K562 (cell line): ENCODE results near the gene STK16. TPM values are rescaled to one million over a fixed set of nuclear protein-coding genes. Genes with fewer than 3 reads are reported as not detected.

Source experiments
- CHD2 ChIP-seq: IDR thresholded peaks from 2 replicates; pipeline ENCODE4 v1.6.1; 2011; ENCODE audit warnings: low read depth, low read length
- GTF2E2 ChIP-seq: fragments of 200-800 bp; sonication (Bioruptor generic); IDR thresholded peaks from 2 replicates; pipeline ENCODE4 v1.6.1; 2016; ENCODE audit warnings: missing genetic modification characterization, missing compliant biosample characterization
- NRF1 ChIP-seq, 2 experiments: fragments of 450-650 bp; IDR thresholded peaks in 1 of 2; conservative IDR thresholded peaks in 1 of 2; 2 replicates each; pipeline ENCODE4 v1.6.1; 2014; ENCODE audit warnings: mild to moderate bottlenecking in 2 of 2
- PML ChIP-seq: IDR thresholded peaks from 2 replicates; pipeline ENCODE4 v1.6.1; 2012; ENCODE audit warnings: low read length, inconsistent platforms
- POLR2AphosphoS2 ChIP-seq: IDR thresholded peaks from 2 replicates; pipeline ENCODE4 v1.6.1; 2012; ENCODE audit warnings: low read length, improper control_type of control experiment
- POLR2G ChIP-seq: fragments of 200-400 bp; formaldehyde crosslinking; IDR thresholded peaks from 2 replicates; pipeline ENCODE4 v1.6.1; 2017; ENCODE audit warnings: low read depth, mild to moderate bottlenecking, antibody characterized with exemption, low read length, moderate library complexity
- SUPT5H ChIP-seq: fragments of 450-650 bp; IDR thresholded peaks from 2 replicates; pipeline ENCODE4 v1.6.1; 2016
- TBL1XR1 ChIP-seq, 2 experiments: IDR thresholded peaks; 2 replicates each; pipeline ENCODE4 v1.6.1; 2012; ENCODE audit warnings: improper control_type of control experiment in 2 of 2, low read length in 2 of 2, mild to moderate bottlenecking in 1 of 2
- UBTF ChIP-seq, 2 experiments: IDR thresholded peaks; 2 replicates each; pipeline ENCODE4 v1.6.1; 2012; ENCODE audit warnings: improper control_type of control experiment in 2 of 2, low read depth in 2 of 2, low read length in 2 of 2, borderline replicate concordance in 1 of 2
- polyA plus RNA-seq, 8 experiments: library from polyadenylated mRNA; depleted of rRNA in 4 of 8; stranded (reverse) in 5 of 8; unstranded in 3 of 8; fragments of >200 nt; fragmentation: Nextera tagmentation in 2 of 8; fragmentation: Illumina TruSeq in 1 of 8; extraction: Ambion mirVana in 2 of 8; extraction: Trizol in 1 of 8; gene quantifications; 2 replicates each; pipeline versions ENCODE4 v1.2.1 to v1.2.3, GENCODE V29; 2011 to 2014; ENCODE audit warnings: inconsistent platforms in 1 of 8, missing spikeins in 1 of 8
- total RNA-seq, 7 experiments: library from RNA; depleted of rRNA in 6 of 7; stranded (reverse); fragments of >200 nt in 6 of 7; fragmentation: Illumina TruSeq in 2 of 7; extraction: Trizol in 2 of 7; gene quantifications; 2 replicates each; pipeline versions ENCODE4 v1.2.1 to v1.2.3, GENCODE V29; 2011 to 2021; ENCODE audit warnings: low replicate concordance in 1 of 7
- TF ChIP-seq, protein P1 (sequence below), 2 experiments: fragments of 450-650 bp; formaldehyde crosslinking in 1 of 2; IDR thresholded peaks; 2 replicates each; pipeline versions ENCODE4 v1.4.0 to v1.6.1; 2014 to 2020; ENCODE audit warnings: mild to moderate bottlenecking in 2 of 2, borderline replicate concordance in 1 of 2, low read depth in 1 of 2

STK16 gene
- total and polyA plus RNA-seq, 9 of the 15 experiments (the other 6 are each of a cell fraction or from before 2014, with no cell fraction given): 5.4 to 36.2 (median 17.8) TPM

GRCh38 chr2:219229305-219230058 is 15.8 kb upstream of the STK16 start, which contains the start of the genes ANKZF1 and ATG9A (continued):
- TF ChIP-seq, protein P1, sequence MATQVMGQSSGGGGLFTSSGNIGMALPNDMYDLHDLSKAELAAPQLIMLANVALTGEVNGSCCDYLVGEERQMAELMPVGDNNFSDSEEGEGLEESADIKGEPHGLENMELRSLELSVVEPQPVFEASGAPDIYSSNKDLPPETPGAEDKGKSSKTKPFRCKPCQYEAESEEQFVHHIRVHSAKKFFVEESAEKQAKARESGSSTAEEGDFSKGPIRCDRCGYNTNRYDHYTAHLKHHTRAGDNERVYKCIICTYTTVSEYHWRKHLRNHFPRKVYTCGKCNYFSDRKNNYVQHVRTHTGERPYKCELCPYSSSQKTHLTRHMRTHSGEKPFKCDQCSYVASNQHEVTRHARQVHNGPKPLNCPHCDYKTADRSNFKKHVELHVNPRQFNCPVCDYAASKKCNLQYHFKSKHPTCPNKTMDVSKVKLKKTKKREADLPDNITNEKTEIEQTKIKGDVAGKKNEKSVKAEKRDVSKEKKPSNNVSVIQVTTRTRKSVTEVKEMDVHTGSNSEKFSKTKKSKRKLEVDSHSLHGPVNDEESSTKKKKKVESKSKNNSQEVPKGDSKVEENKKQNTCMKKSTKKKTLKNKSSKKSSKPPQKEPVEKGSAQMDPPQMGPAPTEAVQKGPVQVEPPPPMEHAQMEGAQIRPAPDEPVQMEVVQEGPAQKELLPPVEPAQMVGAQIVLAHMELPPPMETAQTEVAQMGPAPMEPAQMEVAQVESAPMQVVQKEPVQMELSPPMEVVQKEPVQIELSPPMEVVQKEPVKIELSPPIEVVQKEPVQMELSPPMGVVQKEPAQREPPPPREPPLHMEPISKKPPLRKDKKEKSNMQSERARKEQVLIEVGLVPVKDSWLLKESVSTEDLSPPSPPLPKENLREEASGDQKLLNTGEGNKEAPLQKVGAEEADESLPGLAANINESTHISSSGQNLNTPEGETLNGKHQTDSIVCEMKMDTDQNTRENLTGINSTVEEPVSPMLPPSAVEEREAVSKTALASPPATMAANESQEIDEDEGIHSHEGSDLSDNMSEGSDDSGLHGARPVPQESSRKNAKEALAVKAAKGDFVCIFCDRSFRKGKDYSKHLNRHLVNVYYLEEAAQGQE (IDR thresholded peaks at IDR 0.05; ENCODE audit: borderline replicate concordance): no peak
- TF ChIP-seq, protein P1 (CRISPR knock-in tag; IDR thresholded peaks at IDR 0.05; ENCODE audit: low read depth): 0 out of 2 replicates have a peak, but pooled peaks have one; percentile 47
- TF ChIP-seq UBTF (IDR thresholded peaks at IDR 0.05; ENCODE audit: borderline replicate concordance in 1 of 2, low read depth in 2 of 2, low read length in 2 of 2) (peak; percentile 29 to 80; a peak in 1 of 4 replicates), POLR2AphosphoS2 (no peak), PML (peak; percentile 61; the same call in 1 of the 2 replicates), NRF1 (conservative IDR thresholded peaks at IDR 0.05 in 1 of 2, IDR thresholded peaks at IDR 0.05 in 1 of 2) (peak; percentile 82 to 83), TBL1XR1 (IDR thresholded peaks at IDR 0.05; ENCODE audit: low read length in 2 of 2) (no peak), POLR2G (peak; percentile 92), GTF2E2 (tag) (no peak), SUPT5H (peak; percentile 82), CHD2 (peak; percentile 87)
